H9 (cell line): ENCODE measurements around the gene ABCC4. TPM values are rescaled to one million over a fixed set of nuclear protein-coding genes. Genes with fewer than 3 reads are reported as not detected.

Source experiments
- DNase-seq: peaks from one replicate; pipeline ENCODE4 v3.0.0-alpha.2; 2017
- H2AFZ ChIP-seq: one replicate; pipeline ENCODE4 v1.6.1; 2013; ENCODE audit warnings: mild to moderate bottlenecking, low read length, control low read depth, moderate library complexity
- H2AK5ac ChIP-seq: 2 replicates; pipeline ENCODE4 v1.6.1; 2013; ENCODE audit warnings: low read length, control low read depth, mixed read lengths; ENCODE audit not compliant: insufficient read length
- H2BK120ac ChIP-seq: one replicate; pipeline ENCODE4 v1.6.1; 2013; ENCODE audit warnings: low read depth, mild to moderate bottlenecking, low read length, control low read depth, inconsistent platforms; ENCODE audit not compliant: poor library complexity, severe bottlenecking
- H2BK12ac ChIP-seq: 2 replicates; pipeline ENCODE4 v1.6.1; 2013; ENCODE audit warnings: low read length, control low read depth, mixed read lengths, low read depth; ENCODE audit not compliant: insufficient read length
- H2BK15ac ChIP-seq: 2 replicates; pipeline ENCODE4 v1.6.1; 2013; ENCODE audit warnings: low read depth, low read length, control low read depth
- H2BK20ac ChIP-seq: one replicate; pipeline ENCODE4 v1.6.1; 2013; ENCODE audit warnings: low read depth, mild to moderate bottlenecking, low read length, control low read depth, inconsistent platforms; ENCODE audit not compliant: poor library complexity, severe bottlenecking
- H2BK5ac ChIP-seq: 2 replicates; pipeline ENCODE4 v1.6.1; 2013; ENCODE audit warnings: low read length, control low read depth, mixed read lengths; ENCODE audit not compliant: insufficient read length
- H3K14ac ChIP-seq: 2 replicates; pipeline ENCODE4 v1.6.1; 2013; ENCODE audit warnings: low read length, control low read depth; ENCODE audit not compliant: insufficient read depth
- H3K18ac ChIP-seq: 2 replicates; pipeline ENCODE4 v1.6.1; 2013; ENCODE audit warnings: low read depth, mild to moderate bottlenecking, mixed read lengths, low read length, control low read depth; ENCODE audit not compliant: insufficient read length
- H3K23ac ChIP-seq: 2 replicates; pipeline ENCODE4 v1.6.1; 2013; ENCODE audit warnings: low read length, control low read depth, mixed read lengths, low read depth; ENCODE audit not compliant: insufficient read length
- H3K23me2 ChIP-seq: 2 replicates; pipeline ENCODE4 v1.6.1; 2013; ENCODE audit warnings: low read depth, mild to moderate bottlenecking, mixed read lengths, low read length, control low read depth; ENCODE audit not compliant: insufficient read length, poor library complexity, severe bottlenecking
- H3K27ac ChIP-seq: 2 replicates; pipeline ENCODE4 v1.5.1; 2013; ENCODE audit warnings: low read length, control low read depth, mixed read lengths, low read depth; ENCODE audit not compliant: insufficient read length
- H3K27me3 ChIP-seq: 2 replicates; pipeline ENCODE4 v1.6.1; 2013; ENCODE audit warnings: low read length, control low read depth, inconsistent platforms; ENCODE audit not compliant: insufficient read depth
- H3K4ac ChIP-seq: 2 replicates; pipeline ENCODE4 v1.6.1; 2013; ENCODE audit warnings: low read depth, mild to moderate bottlenecking, control low read depth, inconsistent platforms, low read length, moderate library complexity
- H3K4me1 ChIP-seq: 2 replicates; pipeline ENCODE4 v1.6.1; 2013; ENCODE audit warnings: low read length, control low read depth, inconsistent platforms; ENCODE audit not compliant: insufficient read depth
- H3K4me2 ChIP-seq: 2 replicates; pipeline ENCODE4 v1.6.1; 2013; ENCODE audit warnings: low read length, control low read depth, mixed read lengths; ENCODE audit not compliant: insufficient read length, insufficient read depth
- H3K56ac ChIP-seq: 2 replicates; pipeline ENCODE4 v1.6.1; 2013; ENCODE audit warnings: low read depth, mild to moderate bottlenecking, mixed read lengths, low read length, control low read depth; ENCODE audit not compliant: insufficient read length
- H3K79me1 ChIP-seq: 2 replicates; pipeline ENCODE4 v1.6.1; 2013; ENCODE audit warnings: low read depth, mild to moderate bottlenecking, moderate library complexity, low read length, control low read depth, inconsistent platforms; ENCODE audit not compliant: insufficient read depth, poor library complexity, severe bottlenecking
- H3K79me2 ChIP-seq: 2 replicates; pipeline ENCODE4 v1.6.1; 2013; ENCODE audit warnings: low read length, control low read depth, inconsistent platforms; ENCODE audit not compliant: insufficient read depth
- H3K9ac ChIP-seq: 2 replicates; pipeline ENCODE4 v1.6.1; 2013; ENCODE audit warnings: low read length, control low read depth, mixed read lengths; ENCODE audit not compliant: insufficient read length; ENCODE audit errors: extremely low read depth
- H3K9me3 ChIP-seq: one replicate; pipeline ENCODE4 v1.6.1; 2013; ENCODE audit warnings: low read depth, low read length, inconsistent platforms; ENCODE audit not compliant: control insufficient read depth
- H3T11ph ChIP-seq: one replicate; pipeline ENCODE4 v1.6.1; 2013; ENCODE audit warnings: mild to moderate bottlenecking, low read length, control low read depth, inconsistent platforms
- H4K20me1 ChIP-seq: one replicate; pipeline ENCODE4 v1.6.1; 2013; ENCODE audit not compliant: control insufficient read depth, insufficient read length, insufficient read depth
- H4K5ac ChIP-seq: 2 replicates; pipeline ENCODE4 v1.6.1; 2013; ENCODE audit warnings: low read depth, mild to moderate bottlenecking, mixed read lengths, low read length, control low read depth; ENCODE audit not compliant: insufficient read length
- H4K8ac ChIP-seq: replicated peaks from 2 replicates; pipeline ENCODE4 v1.6.1; 2013; ENCODE audit warnings: low read length, control low read depth, mixed read lengths, low read depth; ENCODE audit not compliant: insufficient read length
- H4K91ac ChIP-seq: 2 replicates; pipeline ENCODE4 v1.6.1; 2013; ENCODE audit warnings: low read depth, mild to moderate bottlenecking, moderate library complexity, mixed read lengths, low read length, control low read depth; ENCODE audit not compliant: insufficient read length
- H3K27ac Mint-ChIP-seq, 3 experiments: 2 replicates in 2 of 3; 3 replicates in 1 of 3; pipeline ENCODE4 v1.8.0; 2020 to 2021; ENCODE audit warnings: mixed read lengths in 3 of 3, mild to moderate bottlenecking in 1 of 3, moderate library complexity in 1 of 3
- H3K27me3 Mint-ChIP-seq: 2 replicates; pipeline ENCODE4 v1.8.0; 2021; ENCODE audit warnings: low read depth, mild to moderate bottlenecking, moderate library complexity, mixed read lengths
- H3K36me3 Mint-ChIP-seq, 3 experiments: 2 replicates in 2 of 3; 3 replicates in 1 of 3; pipeline ENCODE4 v1.8.0; 2020 to 2021; ENCODE audit warnings: low read depth in 3 of 3, mixed read lengths in 3 of 3; ENCODE audit not compliant: insufficient read depth in 1 of 3
- H3K4me1 Mint-ChIP-seq, 2 experiments: 2 replicates each; pipeline ENCODE4 v1.8.0; 2020; ENCODE audit warnings: mixed read lengths in 2 of 2
- H3K4me3 Mint-ChIP-seq, 2 experiments: 2 replicates in 1 of 2; 3 replicates in 1 of 2; pipeline ENCODE4 v1.8.0; 2020 to 2021; ENCODE audit warnings: mild to moderate bottlenecking in 2 of 2, mixed read lengths in 2 of 2, moderate library complexity in 1 of 2
- H3K9me3 Mint-ChIP-seq, 2 experiments: 2 replicates in 1 of 2; 3 replicates in 1 of 2; pipeline ENCODE4 v1.8.0; 2020; ENCODE audit warnings: mild to moderate bottlenecking in 2 of 2, mixed read lengths in 2 of 2, moderate library complexity in 1 of 2
- CTCF ChIP-seq: fragments of 200-600 bp; sonication (generic); conservative IDR thresholded peaks from 3 replicates; pipeline ENCODE4 v1.8.0; 2021; ENCODE audit warnings: antibody characterized with exemption, mild to moderate bottlenecking
- total RNA-seq: library from RNA; stranded (reverse); gene quantifications from 2 replicates; pipeline ENCODE4 v1.2.1, GENCODE V29; 2021

The ABCC4 gene
- total RNA-seq, 1 experiment from 2014 or later, result 5.9 TPM

GRCh38 chr13:94997126-94997525, 304.1 kb downstream of the ABCC4 start:
- H3K9me3 Mint-ChIP-seq, result no peaks in the 10 kb centered on the region; a peak in 1 of 5 replicates
- Histone ChIP-seq H4K91ac (no peak overlapping the region), H3K56ac (no peak overlapping the region), H3K14ac (no peak overlapping the region), H2BK5ac (no peak overlapping the region), H3T11ph (no peak overlapping the region), H3K4me1 (peaks cover 4% of the 10 kb centered on the region; the same call in 1 of the 2 replicates), H3K79me2 (no peaks in the 10 kb centered on the region), H3K23ac (no peak overlapping the region), H2BK15ac (no peak overlapping the region), H3K4ac (no peak overlapping the region), H3K9me3 (no peaks in the 10 kb centered on the region), H3K4me2 (no peak overlapping the region), H3K27me3 (no peaks in the 10 kb centered on the region), H4K8ac (no peak overlapping the region), H4K5ac (no peak overlapping the region), H4K20me1 (no peaks in the 10 kb centered on the region), H2AK5ac (no peak overlapping the region), H3K9ac (no peak overlapping the region), H3K18ac (no peak overlapping the region), H2BK120ac (no peak overlapping the region), H2BK12ac (no peak overlapping the region), H3K27ac (no peak overlapping the region), H2BK20ac (no peak overlapping the region), H3K79me1 (no peaks in the 10 kb centered on the region), H3K23me2 (no peaks in the 10 kb centered on the region), H2AFZ (no peak overlapping the region)
- H3K4me3 Mint-ChIP-seq, result no peak overlapping the region
- no peak for DNase-seq
- no peaks in the 10 kb centered on the region; the same call in 1 of the 2 replicates for H3K27me3 Mint-ChIP-seq
- peaks cover 46 to 49% of the 10 kb centered on the region in 2 experiments for H3K4me1 Mint-ChIP-seq
- no peak overlapping the region for H3K27ac Mint-ChIP-seq
- no peak for TF ChIP-seq CTCF
- H3K36me3 Mint-ChIP-seq, result no peaks in the 10 kb centered on the region
